G401 (cell line): ENCODE results near the gene GNPDA2. TPM values are rescaled to one million over a fixed set of nuclear protein-coding genes. Genes with fewer than 3 reads are reported as not detected.

Experiments used
- total RNA-seq: library from RNA; depleted of rRNA; stranded (reverse); fragments of >200 nt; shearing (Covaris generic); gene quantifications from 2 replicates; pipeline ENCODE4 v1.2.3, GENCODE V29; 2014; rRNA removed

GNPDA2 gene
- total RNA-seq, 1 experiment from 2014 or later, result 22.4 TPM

Other genes with a start within 250 kb of the GNPDA2 start
- gene YIPF7, start 74.9 kb downstream of the GNPDA2 start, total RNA-seq, result not detected in 2 replicates
- 10.4 and 25.2 TPM in 2 replicates for gene GUF1, start 48.1 kb downstream of the GNPDA2 start, total RNA-seq